Head of caudate nucleus (tissue), 42 donors: Measurements from ENCODE around the gene ANGEL1.
A peak's percentile ranks its signal among the peaks of the same experiment; 100 is the strongest.

Experiments used
- DNase-seq, 42 donors: peaks; one replicate each; pipeline versions ENCODE4 v3.0.0 to v3.0.0-alpha.2; 2020 to 2021; ENCODE audit warnings: mixed read lengths in 7 of 42
- intact Hi-C: fragments of 100-400 bp; cut with DNase I; formaldehyde crosslinking; loops from one replicate; pipeline ENCODE4 v1.15.0; 2022

The ANGEL1 gene

DNA sequence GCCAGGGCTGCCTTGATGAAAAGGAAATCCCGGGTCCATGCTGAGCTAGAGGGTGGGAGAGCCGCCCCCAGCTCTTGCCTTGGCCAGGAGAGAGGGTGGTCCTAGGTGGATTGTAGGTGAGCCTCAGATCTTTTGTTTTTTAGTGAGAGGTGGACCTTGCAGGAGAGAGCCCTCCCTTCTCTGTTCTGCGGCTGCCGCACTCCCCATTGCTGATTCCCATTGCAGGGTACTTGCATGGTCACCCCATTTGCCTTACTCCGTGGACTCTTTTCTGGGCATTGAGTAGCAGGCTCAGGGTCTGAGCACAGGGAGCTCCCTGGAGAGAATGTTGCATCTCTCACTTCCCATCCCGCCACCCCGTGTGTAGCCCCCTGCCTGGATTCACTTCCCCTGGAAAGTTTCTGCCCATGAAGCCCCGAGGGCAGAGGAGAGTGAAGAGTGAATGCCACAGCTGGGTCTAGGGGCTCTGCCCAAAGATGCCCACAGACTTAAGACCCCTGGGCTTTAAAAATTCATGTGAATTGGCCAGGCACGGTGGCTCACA is 41.2 kb downstream of the ANGEL1 start:
- intact Hi-C loops: no loop called here
- DNase-seq: peak in 9 of 42 donors; percentile 3 to 44 (median 15)

DNA sequence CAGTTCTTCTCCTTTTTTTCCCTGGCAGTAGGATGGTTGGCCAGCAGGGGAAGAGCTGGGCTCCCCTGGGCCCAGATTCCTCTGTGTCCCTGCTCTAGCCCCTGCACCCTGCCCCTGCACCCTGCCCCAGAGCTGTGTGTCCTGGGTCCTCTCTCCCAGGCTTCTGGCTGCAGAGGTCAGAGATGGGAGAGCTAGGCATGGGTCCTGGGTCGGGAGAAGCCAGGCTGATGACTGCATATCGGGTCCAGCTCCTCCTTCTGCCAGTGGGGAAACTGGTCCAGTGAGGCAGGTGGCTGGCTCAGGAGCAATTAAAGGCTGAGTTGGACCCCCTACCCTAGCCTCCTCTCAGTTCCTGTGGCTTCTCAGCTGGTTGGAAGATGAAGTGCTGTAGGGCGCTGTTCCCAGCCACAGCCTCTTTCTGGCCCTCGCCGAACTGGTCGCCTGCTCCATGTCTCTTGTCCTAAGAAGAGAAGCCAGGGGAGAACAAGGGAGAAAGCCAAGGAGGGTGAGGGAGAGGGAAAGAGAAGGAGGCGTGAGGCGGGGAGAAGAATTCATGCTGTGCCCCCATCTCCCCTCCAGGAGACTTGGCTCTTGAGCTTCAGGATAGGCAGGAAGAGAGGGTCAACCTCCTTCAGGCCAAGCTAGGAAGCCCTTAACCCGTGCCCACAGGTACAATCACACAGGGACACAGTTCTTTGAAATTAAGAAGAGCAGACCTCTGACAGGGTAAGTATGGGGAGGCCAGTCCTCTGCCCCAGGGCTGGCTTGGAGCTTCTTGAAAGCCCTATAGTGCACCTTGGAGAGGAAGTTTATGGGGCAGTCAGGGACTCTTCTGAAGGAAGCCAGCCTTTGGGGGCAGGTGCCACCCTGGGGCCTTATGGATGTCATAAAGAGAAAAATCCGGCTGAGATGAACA is 41.9 kb downstream of the ANGEL1 start:
- intact Hi-C loops: no loop called here
- peak in 11 of 42 donors; percentile 1 to 41 (median 14) for DNase-seq

DNA sequence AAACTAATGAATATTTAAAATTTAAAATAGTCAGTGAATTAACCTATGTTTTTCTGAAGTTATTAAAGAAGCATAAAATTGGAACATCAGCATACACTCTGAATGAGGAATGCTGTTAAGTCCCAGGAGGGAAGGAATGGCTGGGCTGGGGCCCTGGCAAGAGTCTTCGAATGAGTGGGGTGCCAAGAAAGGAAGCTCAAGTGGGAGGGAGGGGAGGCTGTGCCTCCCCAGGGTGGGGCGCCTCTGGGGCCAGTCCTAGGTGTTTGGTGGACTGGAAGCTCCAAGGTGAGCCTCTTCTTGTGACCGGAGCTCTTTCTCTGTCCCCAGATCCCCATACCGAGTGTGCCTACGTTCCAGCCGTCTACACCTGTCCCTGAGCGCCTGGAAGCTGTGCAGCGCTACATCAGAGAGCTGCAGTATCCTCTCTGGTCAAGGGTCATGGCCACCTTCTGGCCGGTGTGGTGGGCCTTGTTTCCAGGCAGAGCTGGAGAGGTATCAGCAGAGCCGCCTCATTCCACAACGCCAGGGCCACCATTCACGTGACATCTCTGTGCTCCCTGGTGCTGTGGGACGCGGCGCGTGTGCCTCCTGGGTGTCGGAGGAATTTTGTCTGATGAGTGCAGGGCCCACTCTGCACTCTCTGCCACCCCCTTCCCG is 42.9 kb downstream of the ANGEL1 start:
- intact Hi-C loops: no loop called here
- peak in 9 of 42 donors; percentile 0 to 39 (median 6) for DNase-seq

DNA sequence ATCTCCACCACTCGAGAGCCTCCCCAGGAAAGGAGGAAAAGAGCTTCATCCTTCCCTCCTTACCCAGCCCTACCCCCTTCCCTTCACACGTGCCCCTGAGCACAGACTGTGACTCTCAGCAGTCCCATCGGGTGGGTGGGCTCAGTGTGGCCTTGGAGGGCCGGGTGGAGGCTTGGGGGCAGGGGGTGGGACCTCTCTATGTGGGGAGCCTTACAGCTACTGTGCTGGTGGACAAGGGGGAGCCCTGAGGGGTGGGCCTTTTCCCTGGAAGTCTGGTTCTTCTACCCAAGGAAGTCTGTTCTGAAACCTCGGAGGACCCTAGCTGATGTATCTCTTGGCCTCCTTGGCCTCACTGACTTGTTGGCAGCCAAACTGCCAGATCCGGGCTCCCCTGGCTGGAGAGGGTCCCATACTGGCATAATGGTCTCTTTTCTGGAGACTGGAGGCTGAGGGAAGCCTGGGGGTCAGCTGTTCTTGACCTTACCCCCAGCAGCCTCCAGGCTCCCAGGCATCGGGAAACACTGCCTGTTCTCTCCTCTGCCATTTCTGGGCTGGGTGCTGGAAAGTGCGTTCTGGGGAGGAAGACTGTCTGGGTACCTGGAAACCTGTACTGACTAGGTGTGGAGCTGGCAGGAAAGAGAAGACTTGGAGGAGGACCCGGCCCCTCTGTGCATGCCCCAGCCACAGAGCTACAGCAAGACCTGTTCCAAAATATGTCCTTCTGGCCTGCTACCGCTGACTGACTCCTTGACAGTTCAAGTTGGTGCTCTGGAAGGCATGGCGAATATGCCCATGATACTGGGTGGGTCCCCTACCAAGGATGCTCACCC is 43.8 kb downstream of the ANGEL1 start:
- peak in 7 of 42 donors; percentile 1 to 33 (median 6) for DNase-seq
- intact Hi-C loops: no loop called here

DNA sequence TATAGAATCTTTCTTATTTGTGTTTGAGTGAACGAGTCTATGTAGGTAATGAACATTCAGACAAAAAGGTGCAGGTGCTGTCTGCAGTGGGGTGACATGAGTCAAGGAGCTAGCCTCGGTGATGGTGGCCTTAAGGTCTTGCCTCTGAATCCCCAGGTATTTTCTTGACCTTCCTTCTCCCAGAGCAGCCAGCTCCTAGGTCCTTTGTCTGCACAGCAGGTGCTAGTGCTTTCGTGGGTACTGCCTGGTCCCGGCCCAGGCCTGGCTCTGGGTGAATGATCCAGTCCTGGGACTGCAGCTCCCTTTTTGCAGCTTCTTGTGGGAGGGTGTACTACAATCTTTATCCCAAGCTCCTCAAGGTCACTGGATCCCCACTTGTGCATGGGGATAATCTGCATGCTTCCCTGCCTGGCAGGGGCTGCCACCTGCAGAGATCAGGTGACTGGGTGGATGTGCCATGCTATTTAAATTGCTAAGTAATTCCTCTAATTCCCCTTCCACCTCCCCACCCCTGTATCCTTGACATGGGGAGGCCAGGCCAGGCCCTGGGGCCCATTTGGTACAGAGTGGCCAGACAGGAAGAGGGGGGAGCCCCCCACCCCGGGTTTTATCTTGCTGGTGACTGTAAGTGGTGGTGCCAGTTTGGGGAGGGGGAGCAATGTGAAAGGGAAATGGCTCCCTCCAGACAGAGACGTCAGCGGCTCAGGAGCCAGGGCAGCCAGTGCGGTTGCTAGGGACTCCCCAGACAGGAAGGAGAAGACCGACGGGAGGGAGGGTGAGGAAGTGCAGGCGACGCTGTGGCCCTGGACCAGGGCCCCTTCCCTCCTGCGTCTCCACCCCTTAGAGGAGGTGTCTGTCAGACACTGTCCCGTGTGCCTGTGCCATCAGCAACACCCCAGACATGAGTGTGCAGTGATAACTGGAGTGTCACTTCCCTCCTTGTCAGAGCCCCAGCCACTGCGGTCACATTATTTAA is 44.7 kb downstream of the ANGEL1 start:
- DNase-seq: peak in 28 of 42 donors; percentile 15 to 74 (median 54)
- intact Hi-C loops: no loop called here

DNA sequence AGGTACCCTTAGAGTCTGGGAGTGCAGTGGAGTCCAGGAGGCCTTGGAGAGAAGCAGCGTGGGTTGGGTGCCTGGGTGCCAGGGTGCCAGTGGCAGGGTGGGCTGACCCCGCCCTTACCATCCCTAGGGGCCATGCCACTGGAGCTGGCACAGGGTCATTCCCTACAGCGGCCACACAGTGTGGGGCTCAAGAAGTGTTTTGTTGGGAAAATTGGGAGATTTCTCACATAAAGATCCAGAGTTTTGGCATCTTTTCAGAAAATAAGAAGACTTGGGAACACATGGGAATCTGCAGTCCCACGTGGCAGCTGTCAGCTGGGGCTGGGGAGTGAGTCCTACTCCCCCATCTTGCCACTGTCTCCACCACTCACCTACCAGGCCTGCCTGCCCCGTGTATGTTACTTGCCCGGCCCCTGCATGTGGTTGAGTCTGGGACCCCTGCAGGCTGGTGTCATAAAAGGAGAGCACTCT is 47.2 kb downstream of the ANGEL1 start:
- intact Hi-C loops: no loop called here
- DNase-seq: peak in 6 of 42 donors; percentile 2 to 42 (median 18)

DNA sequence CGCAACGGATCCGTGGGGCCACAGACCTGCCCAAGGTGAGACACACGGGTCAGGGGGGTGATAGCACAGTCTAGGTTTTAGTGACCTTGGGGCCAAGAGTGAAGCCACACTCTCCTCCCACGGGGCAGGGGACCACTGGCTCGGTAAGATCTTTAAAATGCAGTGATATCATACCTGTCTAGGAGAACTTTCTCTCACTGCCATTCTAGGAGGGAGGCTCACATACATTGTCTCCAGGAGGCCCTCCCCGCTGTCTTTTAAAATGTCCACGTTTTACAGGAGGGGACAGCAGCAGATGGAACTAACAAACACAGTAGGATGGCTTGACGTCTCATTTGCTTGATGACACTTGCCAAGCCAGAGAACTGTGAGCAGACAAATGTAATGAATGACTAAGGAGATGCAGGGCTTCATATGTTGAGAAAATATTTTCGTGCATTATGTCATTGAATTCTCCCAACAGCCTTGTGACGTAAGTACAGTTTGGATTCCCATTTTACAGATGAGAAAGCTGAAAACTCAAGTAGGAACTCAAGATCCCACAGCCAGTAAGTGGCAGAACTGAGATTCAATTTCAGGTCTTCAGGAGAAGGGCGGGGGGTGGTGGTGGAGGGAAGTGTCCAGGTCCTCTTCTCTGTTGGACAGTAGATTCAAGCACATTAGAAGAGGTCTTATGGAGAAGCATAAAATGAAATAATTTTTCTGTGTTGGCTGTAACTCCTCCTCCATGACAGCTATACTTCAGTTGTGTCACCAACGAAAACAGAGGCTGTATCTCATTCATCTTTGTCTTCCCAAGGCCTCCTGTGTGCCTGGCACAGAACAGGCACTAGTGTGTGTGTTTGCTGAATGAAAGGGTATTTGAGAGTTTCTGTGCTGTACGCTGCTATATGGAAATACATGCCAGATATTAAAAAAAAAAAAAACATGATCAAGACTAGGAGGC is 49.3 kb downstream of the ANGEL1 start:
- intact Hi-C loops: loop anchor here (5.0 kb wide), 1 partner anchor 49 kb away; the partner anchor contains the start of gene ANGEL1
- DNase-seq: peak in 10 of 42 donors; percentile 2 to 66 (median 44)

DNA sequence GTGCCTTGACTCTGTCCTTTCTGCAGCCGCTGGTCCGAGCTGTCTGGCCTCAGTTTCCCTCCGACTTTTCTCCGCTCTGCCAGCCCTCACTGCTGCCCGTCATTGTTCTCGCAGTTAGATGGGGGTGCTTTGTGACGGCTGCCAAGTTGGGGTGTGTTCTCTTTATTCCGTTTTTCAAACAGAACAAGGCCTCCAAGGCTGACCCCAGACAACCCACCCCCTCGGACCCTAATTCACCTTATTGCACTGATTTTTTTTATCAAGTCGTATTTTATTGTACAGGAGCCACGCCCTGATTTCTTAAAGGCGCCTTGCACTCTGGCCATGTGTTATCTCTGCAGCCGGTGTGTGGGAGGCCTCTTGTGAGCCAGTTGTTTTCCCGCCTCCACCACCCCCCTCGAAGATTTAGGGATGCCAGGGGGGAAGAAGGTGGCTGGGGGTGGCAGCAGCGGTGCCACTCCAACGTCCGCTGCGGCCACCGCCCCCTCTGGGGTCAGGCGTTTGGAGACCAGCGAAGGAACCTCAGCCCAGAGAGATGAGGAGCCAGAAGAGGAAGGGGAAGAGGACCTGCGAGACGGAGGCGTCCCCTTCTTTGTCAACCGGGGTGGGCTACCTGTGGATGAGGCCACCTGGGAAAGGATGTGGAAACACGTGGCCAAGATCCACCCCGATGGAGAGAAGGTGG is 50.1 kb downstream of the ANGEL1 start:
- peak in 10 of 42 donors; percentile 2 to 62 (median 39) for DNase-seq
- intact Hi-C loops: loop anchor here (5.0 kb wide), 1 partner anchor 50 kb away; the partner anchor contains the start of gene ANGEL1

DNA sequence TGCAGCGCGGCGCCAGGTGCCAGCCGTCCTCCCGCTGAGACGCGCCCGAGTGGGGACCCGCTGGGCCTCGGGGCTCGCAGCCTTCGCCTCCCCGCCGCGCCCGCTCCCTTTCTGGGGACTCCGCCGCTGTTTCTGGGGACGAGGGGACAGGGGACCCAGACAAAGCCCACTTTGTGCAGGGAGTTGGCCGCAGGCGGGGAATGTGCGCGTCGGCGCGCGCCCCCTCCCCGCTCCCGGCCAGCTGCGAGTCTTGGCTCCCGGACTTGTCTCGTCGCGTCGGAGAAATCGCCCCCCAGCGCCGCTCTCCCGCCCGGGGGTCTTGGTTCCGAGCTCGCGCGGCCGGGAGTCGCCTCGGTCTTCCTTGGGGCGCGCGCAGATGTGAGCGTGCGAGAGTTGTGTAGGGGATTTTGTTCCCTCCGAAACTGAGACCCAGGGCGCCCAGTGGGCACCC is 50.7 kb downstream of the ANGEL1 start:
- peak in 37 of 42 donors; percentile 41 to 82 (median 68) for DNase-seq

DNA sequence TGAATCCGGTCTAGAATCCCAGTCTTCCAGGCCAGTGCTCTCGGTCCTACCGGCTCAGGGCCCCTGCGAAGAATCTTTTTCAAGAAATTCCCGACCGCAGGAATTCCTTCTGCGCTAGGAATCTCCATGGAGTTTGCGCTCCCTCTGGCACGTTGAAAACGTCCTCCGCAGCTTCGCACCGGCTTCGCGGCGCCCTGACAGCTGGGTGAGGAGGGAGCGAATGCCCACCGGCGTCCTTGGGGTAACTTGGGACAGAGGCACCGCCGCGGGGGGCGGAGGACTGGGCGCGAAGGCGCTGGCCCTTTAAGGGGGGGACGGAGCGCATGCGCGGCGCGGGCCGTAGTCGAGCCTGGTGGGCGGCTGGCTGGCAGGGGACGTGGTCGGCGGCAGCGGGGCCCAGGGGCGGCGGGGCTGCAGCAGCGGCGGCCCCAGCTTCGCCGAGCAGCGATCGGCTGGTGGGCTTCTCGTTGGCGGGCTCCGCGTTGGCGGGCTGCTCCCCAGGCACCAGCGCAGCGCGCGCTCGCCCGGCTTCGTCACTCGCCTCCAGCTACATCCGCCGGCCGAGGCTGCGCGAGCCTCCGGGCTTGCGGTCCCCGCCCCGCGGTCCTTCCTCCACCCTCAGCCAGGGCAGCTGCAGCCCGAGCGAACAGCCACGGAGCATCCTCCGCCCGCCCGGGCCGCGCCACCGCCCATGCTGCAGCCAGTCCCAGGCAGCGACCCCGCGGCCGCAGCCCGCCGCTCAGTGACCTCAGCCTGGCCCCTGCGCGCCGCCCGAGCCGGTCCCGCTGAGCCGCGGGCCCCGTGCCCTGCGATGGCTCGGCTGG is 51.3 kb downstream of the ANGEL1 start, which contains the start of gene VASH1:
Gene VASH1 (plus strand): TSS at position 333 of the 824 bp plus-strand sequence. CDS start 1,354 bp downstream, outside the sequence.
- intact Hi-C loops: loop anchor here (5.0 kb wide), 1 partner anchor 51 kb away; the partner anchor contains the start of gene ANGEL1
- DNase-seq: peak in 41 of 42 donors; percentile 36 to 91 (median 84)

More for the DNA sequence above, 50.7 kb downstream of the ANGEL1 start:
- intact Hi-C loops: loop anchor here (5.0 kb wide), 1 partner anchor 50 kb away; the partner anchor contains the start of gene ANGEL1

DNA sequence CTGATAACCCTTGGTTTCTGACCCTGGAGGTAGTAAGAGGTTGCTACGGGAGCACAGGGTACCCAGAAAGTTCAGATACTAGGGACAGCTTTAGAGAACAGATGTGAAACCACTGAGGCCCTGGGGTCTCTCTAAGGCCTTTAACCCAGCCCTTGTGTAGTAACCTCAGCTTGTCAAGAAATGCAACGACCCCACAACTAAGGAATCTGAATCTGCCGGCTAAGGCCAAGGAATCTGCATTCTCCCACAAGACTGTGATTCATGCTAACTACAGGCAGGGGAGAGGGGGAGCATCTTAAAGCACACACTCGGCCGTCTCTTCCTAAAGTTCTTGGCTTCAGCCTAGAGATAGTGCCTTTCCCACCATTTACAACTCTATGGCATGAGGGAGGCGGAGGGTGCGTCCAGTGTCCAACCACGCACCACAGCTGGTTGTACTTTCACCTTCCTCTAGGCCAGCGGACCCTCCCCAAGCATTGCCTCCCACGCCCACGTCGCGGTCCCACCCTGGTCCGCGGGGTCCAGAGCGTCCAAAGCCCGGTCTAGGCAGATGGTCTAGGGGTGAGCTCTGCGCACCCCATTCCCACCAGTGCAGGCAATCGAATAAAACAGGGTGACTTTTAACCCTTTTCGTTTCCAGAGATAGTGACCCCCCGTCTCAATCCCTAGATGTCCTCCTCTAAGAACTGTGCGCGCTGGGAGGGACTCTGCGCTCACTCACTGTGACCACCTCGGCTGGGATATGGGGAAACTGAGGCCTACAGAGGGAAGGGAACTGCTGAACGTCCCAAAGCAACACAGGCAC is 52.1 kb downstream of the ANGEL1 start:
- intact Hi-C loops: loop anchor here (5.0 kb wide), 1 partner anchor 52 kb away; the partner anchor contains the start of gene ANGEL1
- DNase-seq: peak in 6 of 42 donors; percentile 1 to 40 (median 10)

DNA sequence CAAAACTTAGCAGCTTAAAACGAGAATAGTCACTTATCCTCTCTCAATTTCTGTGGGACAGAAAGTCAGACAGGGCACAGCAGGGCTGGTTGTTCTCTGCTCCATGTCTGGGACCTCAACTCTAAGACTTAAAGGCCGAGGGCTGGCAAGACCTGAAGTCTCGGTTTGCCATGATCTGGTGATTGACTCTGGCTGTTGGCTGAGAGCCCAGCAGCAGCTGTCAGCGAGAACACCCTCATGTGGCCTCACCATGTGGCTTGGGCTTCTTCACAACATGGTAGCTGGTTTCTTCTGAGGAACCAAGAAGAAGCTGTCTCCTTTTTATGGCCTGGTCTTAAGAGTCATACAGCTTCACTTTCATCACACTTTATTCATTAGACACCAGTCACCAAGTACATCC is 53.1 kb downstream of the ANGEL1 start:
- peak in 10 of 42 donors; percentile 2 to 45 (median 16) for DNase-seq
- intact Hi-C loops: no loop called here

DNA sequence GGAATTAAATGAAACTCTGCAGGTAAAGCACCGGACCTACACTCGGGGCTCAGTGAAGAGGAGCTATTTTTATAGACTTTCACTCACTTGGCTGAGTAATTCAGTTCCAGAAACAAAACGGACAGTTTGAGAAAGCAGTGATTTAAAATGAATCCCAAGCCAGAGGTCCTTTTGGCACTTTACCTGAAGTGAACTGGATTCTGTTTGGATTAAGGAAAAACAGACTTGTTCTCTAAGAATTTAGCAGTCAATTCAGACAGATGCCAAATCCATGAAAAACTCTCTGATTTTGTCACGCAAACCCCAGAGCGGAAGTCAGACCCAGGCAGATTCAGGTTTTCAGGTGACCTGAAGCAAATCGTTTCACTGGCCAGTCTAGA is 56.3 kb downstream of the ANGEL1 start:
- intact Hi-C loops: no loop called here
- no peak for DNase-seq
